Stimulated activated naive CD8-positive, alpha-beta T cell treated with anti-CD3 and anti-CD28 coated beads, Interleukin-15, Interleukin-2, amounts not matched to agents 100 U/mL and 50 U/mL, for 24 hours (primary cell): ENCODE measurements around the gene CRIM1.

ENCODE experiments used
- ATAC-seq: fragments of 150-1000 bp; cut with Tn5 transposase; one replicate; pipeline ENCODE4 v1.10.0; 2021
- DNase-seq: peaks from one replicate; pipeline ENCODE4 v3.0.0; 2021

CRIM1 gene

DNA sequence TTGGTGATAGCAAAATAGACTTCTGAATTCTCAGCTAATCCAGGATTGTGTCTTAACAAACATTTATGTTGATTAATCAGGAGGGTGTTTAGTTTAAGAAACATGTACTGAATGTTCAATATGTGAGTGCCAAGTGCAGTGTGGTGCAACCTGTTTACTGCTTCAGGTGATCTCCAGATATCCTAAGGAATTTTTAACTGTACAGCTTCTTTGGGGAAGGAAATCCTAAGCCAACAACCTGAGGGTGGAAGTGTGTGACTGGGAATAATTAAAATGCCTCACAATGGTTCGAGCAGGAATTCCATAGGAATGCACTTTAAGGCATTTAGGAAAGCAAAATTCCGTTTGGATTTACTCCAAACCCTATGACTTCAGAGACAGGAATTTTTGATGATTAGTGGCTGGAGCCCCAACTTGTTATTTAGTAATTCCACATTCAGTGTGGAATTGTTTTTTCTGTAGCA, 16.4 kb downstream of the CRIM1 start:
- ATAC-seq: no peak
- no peak for DNase-seq

DNA sequence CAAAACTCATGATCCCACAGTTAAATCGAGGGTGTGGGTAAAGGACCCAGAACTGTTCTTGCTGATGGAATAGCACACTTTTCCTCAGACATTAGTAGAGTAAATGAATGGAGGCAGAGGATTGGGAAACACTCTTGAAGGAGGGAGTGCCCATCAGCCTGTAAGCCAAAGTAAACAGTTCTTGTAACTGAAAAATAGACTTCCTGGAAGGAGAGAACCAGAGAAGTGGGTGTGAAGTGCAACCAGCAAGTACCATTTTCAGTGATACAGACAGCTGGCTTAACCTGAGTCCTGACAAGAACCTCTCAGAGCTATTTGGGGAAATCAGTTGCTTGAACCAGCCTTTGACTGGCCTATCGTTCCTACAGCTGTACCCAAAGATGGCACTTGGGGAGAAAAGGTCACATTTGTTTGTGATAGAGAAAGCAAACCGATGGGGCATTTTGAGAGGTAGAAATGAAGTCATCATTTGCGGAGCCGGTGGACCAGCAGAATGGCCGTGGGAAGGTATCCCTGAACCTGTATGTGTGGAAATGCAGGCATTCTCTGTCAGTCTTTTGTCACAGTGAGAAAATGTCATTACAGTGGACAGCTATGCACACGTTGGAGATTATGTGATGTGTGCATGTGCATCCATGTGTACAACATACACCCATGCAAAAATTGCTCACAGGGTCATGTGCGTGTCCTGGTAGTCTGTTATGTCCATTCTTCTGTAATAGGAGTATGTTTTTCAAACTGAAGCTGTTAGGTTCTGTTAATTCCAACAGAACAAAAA, 17.8 kb downstream of the CRIM1 start:
- ATAC-seq (no peak), DNase-seq (no peak)

DNA sequence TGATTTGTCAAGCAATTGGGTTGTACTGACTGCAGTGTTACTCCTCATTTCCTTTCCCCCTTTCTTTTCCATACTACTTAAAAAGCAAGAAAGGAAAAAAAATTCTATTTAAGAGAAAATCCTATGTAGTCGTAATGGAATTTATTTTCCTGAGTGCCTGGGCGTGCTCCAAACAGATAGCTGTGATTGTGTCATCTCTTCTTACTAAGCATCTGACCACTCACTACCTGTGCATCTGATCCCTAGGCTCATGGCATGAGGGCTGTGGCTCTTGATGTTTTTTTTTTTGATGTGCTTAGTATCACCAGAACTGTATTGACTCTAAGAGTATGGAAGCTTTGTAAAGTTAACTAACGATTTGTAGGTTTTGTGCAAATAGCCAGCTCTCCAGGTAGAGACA, 19.0 kb downstream of the CRIM1 start:
- no peak for ATAC-seq

DNA sequence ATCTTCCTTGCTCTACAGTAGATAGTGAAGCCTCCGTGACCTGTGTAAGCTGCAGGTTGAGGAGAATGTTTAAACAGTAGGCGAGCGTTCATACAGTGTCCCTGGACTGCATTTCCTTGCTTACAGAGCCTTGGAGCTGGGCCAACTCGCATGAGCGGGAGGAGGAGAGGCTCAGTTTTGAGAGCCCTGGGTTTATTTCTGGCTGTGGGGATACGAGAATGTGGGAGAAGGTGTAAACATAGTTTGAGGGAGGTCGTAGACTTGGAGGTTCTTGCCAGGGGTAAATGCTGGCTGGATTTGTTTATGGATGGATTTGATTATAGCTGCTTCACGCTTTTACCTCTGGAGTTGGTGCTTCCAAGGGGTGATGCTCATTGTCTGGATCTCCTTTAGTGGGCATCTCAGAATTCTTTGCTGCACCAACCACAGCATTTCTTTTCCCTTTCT, 20.8 kb downstream of the CRIM1 start:
- ATAC-seq (no peak), DNase-seq (no peak)

More for the DNA sequence above, 19.0 kb downstream of the CRIM1 start:
- DNase-seq: no peak

DNA sequence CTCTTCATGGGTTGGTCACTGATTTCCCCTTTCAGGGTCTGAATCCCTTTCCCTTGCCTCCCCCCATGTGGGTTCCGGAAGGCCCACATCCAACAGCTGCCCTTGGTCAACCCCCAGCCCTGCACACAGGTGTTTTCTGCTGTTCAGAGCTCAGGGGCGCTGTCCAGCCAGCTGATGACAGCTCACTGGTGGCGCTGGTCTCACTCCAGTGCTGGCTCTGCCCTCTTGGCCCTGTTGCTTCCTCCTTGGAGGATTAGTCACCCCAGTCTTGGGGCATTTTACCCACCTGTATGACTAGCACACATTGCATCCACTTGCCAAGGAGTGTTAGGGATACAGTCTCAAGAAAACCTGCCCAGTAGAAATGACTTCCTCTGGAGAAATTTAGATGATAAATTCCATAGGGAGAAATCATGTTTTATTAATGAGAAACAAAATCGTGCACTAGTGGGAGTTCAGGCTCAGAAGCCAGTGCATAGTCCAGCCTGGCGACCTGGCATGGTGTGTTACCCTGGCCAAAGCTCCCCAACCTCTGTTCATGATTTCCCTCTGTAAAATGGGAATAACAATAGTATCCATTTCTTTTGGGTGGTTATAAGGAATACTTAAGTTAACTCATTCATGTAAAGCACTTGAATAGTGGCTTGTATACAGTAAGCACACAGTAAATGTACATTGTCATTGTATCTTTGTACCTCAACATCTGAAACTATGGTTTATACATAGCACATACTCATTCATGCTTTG, 21.6 kb downstream of the CRIM1 start:
- ATAC-seq (no peak), DNase-seq (no peak)

DNA sequence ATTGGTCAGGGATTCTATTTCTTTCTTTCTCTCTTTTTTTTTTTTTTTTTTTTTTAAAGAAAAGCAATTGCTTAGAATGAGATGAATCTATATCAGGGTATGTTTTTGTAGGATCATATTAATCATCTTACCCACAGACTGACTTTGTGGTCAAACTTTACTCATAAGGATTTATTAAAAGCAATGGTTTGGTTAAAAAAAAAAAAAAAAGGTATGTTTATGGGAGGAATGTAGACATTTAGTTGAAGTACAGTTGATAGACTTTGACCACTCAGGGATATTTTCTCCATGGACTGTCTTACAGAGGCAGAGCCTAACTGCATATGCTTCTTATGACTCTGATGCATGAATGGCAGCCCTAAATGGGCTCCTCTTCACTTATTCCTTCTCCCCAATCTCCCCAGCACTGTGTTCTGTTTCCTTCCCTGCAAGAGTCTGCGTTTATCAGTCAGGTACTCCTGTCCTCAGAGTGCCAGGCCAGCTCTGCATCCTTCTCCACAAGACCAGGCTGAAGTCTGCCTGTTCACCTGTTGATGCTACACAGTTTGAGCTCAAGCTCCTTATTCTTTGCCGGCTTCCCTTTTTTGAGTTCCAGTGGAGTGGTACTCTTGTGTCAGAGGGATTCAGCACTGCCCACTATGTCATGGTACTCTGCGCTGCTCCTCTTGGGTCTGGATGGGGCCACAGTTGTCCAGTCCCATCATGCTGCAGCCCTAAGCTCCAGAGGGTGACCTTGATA, 24.3 kb downstream of the CRIM1 start:
- ATAC-seq: peak; percentile 69
- no peak for DNase-seq

DNA sequence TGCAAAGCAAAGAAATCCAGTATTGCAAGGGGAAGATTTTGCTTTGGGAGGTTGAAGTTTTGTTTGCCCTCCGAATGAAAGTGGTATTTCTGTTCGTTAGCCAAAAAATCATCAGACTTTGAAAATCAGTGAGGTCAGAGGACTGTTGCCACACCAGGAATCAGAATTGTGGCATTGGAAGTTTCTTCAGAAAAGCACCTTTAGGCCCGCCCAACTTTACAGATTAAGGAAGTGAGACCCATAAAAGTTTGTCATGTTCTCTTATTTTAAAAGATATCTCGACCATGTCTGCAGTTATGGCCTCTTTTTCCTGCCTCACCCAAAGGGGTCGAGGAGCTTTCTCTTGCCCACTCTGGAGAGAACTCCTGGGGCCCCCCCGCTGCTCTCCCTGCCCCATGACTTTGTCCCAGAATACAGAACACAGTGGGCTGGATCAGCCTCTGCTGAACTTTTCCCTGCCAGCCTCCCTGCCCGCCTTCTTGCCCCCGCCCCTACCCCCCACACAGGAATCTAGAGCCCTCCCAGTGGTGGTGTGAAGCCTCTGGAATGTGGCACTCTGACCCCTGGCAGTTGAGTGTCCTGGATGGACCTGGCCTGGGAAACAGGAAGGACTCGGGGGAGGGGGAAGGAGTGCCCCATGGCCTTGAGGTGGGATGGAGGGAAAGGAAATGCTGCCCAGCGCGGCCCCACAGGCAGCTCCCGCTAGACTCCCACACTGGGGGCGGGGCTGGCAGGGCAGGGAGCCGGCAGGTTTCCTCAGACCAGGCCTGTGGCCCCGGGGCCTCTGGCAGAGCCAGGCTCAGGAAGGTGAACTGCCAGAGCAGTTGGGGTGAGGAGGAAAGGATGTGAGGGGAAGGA, 25.3 kb downstream of the CRIM1 start:
- DNase-seq (no peak), ATAC-seq (no peak)

DNA sequence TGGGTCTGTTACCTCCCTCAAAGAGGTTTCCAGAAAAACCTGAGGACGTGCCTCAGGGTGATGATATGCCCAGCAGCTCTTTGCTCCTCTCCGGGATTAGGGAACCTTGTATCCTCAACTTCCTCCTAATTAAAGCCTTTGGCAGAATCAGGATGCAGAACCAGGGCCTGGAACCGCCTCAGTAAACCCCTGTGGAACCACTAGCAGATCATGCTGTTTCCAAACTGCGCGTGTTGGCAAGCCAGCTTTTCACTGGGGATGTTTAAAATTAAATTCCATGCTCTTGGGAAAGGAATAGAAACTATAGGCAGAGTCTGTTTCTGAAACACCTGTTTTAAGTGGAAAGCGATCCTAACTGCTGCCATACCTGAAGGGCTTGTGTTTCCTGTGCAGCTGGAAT, 26.4 kb downstream of the CRIM1 start:
- DNase-seq (no peak), ATAC-seq (no peak)

DNA sequence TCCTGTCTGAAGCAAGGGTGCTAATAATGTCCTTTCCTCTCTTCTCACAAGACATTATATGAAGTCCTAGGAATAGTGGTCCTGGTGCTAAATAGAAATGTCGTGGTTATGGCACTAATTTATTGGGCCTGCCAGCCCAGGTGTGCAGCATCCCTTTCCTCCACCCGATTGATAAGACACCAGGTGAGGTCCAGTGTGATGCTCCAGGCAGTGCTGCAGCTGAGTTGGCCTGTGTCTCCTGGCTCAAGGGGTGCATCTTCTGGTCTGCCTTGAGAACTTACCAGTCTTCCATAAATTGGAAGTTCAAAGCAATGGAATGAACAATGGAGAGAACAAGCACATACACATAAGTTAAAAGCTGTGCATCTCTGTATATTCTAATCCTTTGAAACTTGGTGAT, 26.9 kb downstream of the CRIM1 start:
- DNase-seq (no peak), ATAC-seq (no peak)

DNA sequence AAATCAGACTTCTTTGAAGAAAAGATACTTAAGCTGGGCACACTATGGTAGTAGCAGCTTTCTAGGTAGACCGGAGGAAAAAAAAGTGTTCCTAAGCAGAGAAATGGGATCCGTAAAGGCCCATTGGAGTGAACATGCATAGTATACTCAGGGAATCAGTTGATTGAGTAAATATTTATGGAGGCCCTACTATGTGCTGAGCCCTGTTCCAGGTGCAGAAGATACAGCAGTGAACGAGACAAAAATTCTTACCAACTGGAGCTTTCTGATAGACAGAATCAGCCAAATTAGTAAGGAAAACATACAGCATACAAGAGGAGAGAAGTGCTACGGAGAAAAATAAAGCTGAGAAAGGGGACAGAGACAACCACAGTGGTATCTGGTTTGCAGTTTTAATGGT, 28.1 kb downstream of the CRIM1 start:
- ATAC-seq (no peak), DNase-seq (no peak)

DNA sequence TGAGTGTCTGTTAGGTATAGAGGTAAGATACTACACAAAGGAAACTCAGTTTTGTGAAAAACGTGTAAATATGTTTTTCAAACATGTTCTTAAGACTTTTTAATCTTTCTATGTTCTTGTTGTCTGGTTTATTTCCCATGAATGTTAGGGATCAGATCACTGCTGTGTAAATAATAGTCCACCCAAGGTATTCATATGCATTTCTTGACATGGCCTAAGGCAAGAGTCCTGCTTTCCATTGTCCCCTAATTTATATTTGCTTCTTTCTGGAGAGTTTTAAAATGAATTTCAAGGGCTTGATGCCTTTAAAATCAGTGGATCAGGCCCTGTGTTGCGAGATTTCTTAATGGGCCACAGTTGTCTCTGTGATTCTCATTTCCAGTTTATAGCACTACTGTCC, 28.9 kb downstream of the CRIM1 start:
- ATAC-seq (no peak), DNase-seq (no peak)

DNA sequence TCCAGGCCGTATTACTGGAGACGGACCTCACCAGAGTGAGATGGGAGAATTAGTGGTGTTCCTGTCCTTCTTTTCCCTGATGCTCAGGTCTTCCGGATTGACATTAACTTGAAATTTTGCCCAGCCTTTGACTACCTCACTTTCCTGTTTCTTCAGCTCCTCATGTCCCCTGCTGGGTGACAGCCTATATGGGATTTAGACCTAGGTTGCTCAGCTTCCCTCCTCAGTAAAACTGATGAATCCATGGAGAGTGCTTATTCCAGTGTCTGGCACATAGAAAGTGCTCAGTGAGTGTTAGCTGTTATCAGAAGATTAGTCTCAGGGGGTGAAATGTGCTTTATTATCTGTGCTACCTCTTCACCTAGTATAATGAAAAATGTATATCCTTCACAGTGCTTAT, 30.0 kb downstream of the CRIM1 start:
- DNase-seq: no peak
- ATAC-seq: no peak

DNA sequence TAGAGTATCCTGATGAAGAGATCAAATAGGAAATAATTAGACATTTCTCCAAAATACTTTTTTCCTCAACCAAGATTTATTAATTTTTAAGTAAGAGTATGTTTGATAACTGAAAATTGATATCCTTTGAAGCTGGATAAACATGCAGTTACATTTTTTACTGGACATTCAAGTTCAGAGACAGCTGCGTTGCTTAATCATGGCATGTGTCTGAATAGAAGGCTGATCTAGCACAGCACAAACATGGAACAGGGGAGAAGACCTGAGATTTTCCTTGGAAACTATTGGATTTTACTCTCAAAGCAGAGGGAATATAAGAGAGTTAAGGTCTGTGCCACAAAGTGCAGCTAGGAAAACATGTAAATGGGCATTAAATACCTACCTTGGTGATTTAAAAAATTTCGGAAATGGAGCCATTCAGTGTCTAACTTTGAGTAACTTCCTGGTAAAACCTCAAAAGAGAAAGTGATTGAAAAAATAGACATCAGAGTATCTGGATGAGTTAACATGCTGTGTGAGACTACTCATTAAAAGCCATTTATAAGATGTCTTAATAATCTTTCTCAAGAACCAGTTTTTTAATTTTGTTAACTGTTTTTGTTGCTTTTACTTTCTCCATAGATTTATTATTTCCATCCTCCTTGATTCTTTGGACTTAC, 31.8 kb downstream of the CRIM1 start:
- DNase-seq (no peak), ATAC-seq (peak; percentile 46)

DNA sequence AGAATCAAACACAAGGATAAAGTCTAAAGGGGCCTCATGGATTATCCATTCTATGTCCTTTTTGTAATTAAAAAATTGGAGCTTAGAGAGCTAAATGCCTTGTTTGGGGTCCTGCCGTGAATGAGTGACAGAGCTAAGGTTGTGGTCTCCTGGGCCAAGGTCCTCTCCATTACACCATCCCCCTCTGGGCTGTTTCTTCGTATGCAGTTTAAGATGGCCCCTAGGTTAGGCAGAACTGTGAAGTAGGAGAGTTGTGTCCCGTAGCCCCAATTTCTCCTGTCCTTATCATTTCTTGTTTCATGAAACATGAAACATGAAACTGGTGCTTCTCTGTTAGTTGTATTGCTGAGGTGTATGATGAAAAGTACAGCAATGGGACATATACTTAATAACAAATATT, 32.9 kb downstream of the CRIM1 start:
- DNase-seq (no peak), ATAC-seq (no peak)

DNA sequence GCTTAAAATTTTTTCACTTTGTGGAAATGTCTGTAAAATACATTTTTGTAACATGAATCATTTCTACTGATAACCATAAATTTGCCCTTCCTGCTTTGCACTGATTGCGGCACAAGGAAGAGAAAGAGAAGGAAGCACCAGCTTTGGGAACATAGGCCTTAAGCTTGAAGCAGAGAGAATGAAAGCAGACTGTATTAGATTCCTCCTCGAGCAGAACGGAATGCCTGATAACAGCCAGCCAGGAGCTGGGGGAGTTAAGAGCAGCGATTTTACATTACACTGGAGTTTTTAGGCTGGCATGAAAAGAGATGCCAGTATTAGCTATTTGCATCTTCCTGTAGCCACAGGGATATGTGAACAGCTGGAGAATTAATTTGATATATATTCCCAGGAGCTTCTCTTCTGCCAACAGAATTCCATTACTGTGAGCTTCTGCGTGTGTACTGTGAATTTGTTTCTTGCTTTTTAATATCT, 33.5 kb downstream of the CRIM1 start:
- no peak for ATAC-seq
- no peak for DNase-seq

DNA sequence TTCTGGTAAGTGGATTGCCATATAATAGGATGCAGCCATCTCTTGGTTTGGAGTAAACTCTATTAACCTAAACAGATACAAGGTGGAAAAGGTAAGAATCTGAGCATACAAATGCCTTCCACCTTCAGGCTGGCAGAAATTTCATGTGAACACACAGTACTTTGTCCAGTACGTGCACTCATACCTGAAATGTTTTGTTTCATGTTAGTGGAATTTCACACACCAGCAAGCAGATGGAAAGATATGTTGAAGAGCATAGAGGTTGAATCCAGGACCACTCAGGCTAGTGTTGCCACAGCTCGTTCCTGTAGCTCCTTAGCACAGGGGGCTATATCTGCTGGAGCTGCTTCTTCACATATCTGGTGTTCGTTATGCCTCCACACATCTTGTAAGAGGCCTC, 34.0 kb downstream of the CRIM1 start:
- DNase-seq (no peak), ATAC-seq (no peak)

DNA sequence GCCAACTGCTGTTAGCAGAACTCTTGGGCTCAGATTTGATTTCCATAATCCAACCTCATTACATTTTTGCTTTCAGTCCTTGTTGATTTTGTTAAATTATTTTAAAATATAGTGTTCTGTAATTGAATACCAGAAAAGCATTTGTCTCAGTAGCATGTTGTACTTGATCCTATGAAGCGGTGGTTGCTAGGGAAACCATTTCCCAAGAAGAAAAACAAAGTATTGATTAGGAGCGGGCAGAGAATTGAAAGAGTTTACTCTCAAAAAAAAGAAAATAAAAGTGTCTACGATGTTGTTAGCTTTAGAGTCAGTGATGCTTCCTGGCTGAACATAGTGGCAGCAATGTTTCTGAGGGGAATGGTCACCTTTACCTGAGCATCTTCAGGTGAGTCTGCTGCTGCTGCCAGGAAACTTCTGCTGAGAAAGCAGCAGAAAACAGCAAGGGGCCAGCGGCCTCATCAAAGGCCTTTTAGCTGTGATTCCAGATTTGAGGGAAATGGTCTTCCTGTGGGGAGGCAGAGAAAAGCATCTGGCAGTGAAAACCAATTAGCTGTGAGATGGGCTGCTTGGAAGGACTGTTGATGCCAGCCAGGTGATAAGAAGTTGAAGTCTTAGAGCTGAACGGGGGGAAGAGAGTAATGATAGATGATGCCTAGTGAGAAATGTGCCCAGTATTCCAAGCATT, 37.1 kb downstream of the CRIM1 start:
- no peak for ATAC-seq
- DNase-seq: no peak

DNA sequence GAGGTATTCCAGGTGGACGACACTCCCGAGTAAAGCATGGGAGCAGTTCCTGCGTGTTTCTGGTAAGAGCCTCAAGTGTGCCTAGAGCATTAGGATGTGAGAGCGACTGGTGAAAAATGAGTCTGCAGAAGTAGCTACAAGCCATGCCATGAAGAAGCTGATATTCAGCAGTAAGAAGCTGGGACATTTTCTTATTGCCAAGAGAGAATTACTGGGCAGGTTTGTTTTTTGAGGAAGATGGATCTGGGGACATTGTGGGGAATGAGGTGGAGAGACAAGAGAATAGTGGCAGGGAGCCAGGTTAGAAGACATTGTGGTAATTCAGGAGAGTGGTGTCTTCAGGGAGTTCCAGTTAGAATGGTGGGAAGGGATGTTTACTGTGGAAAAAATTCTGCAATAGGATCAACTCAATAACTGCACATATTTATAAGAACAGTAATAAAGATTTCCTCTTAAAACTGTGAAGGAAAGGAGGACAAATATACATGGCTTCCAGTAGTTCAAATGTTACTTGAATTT, 38.2 kb downstream of the CRIM1 start:
- ATAC-seq (no peak), DNase-seq (no peak)

DNA sequence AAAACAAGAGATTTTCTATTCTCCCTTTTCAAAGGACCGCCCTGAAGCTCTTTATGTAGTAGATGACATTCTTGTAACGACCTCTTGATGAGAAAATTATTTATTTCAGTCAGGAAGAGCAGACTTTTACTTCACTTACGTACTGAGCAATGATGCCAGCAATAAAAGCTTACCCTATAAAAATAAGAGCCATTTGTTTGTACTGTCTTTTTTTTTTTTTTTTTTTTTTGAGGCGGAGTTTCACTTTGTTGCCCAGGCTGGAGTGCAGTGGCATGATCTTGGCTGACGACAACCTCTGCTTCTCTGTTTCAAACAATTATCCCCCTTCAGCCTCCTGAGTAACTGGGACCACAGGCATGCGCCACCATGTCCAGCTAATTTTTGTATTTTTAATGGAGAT, 39.2 kb downstream of the CRIM1 start:
- no peak for ATAC-seq
- DNase-seq: no peak

DNA sequence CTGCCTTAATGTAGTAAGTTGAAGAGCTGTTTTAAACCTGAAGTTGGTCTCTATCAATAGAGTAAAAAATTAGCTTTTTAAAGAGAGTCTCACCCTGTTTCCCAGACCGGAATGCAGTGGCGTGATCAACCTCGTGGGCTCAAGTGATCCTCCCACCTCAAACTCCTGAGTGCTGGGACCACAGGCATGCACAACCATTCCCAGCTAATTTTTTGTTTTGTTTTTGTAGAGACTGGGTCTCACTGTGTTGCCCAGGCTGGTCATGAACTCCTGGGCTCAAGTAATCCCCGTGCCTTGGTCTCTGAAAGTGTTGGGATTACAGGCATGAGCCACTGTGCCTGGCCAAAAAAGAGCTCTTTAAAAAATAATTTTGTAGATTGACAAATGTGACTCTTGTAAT, 40.3 kb downstream of the CRIM1 start:
- ATAC-seq: no peak
- no peak for DNase-seq
